Measurements from ENCODE around the gene CGA. TPM values are rescaled to one million over a fixed set of nuclear protein-coding genes. Genes with fewer than 3 reads are reported as not detected.

Gene CGA
- polyA plus RNA-seq, 1 of the 3 experiments (the other 2 are of a cell fraction) = 0.10 TPM

GRCh38 chr6:87103977-87104601 lies 9.2 kb upstream of the CGA start:
- no peaks in the 10 kb centered on the region for H4K20me1 ChIP-seq (ENCODE audit: insufficient read depth)
- no peak overlapping the region for H3K27ac ChIP-seq (ENCODE audit: low read depth in 2 of 2, low read length in 1 of 2)
- ChIA-PET POLR2A (no interaction called here), CTCF (interaction anchor here (1.4 kb wide), 1 partner anchor 25 kb away, joined by 5 read pairs; no protein-coding TSS in a partner anchor)
- peaks cover 0 to 13% of the 10 kb centered on the region in 2 experiments; a peak in 1 of 4 replicates for H3K4me1 ChIP-seq (ENCODE audit: control insufficient read depth in 1 of 2, insufficient read depth in 2 of 2, low read depth in 1 of 2, low read length in 1 of 2)
- DNase-seq = no peak
- H3K4me2 ChIP-seq = no peak overlapping the region
- H2AFZ ChIP-seq (ENCODE audit: low read depth) = no peak overlapping the region
- H3K27me3 ChIP-seq (ENCODE audit: insufficient read depth) = no peaks in the 10 kb centered on the region
- peaks cover 24% of the 10 kb centered on the region for H3F3A ChIP-seq (replicated peaks; ENCODE audit: insufficient read depth)
- TF ChIP-seq RAD21 (IDR thresholded peaks at IDR 0.05; ENCODE audit: low read length) (no peak), RXRA (IDR thresholded peaks at IDR 0.05; ENCODE audit: borderline replicate concordance, low read depth) (no peak)
- H3K79me2 ChIP-seq (ENCODE audit: insufficient read depth) = no peaks in the 10 kb centered on the region
- no peaks in the 10 kb centered on the region for H3K9me3 ChIP-seq
- H3K36me3 ChIP-seq (replicated peaks in 1 of 2; ENCODE audit: control insufficient read depth in 1 of 2, insufficient read depth in 2 of 2, low read length in 1 of 2) = no peaks in the 10 kb centered on the region
- 85% methylated on average over 4 of the region's 4 CpGs for WGBS (ENCODE audit: low lambda C conversion rate)
- H3K9me2 ChIP-seq = no peaks in the 10 kb centered on the region
- H3K9ac ChIP-seq = no peak overlapping the region
- no peak overlapping the region for H3K4me3 ChIP-seq (ENCODE audit: low read depth in 2 of 2, low read length in 1 of 2)

- ChIA-PET CTCF (interaction anchor here (1.6 kb wide), 1 partner anchor 23 kb away, joined by 4 read pairs; no protein-coding TSS in a partner anchor), POLR2A (no interaction called here)
- no peaks in the 10 kb centered on the region for H3K9me2 ChIP-seq
- DNase-seq = no peak
- H3K27ac ChIP-seq (ENCODE audit: low read depth in 2 of 2, low read length in 1 of 2) = no peak overlapping the region
- no peak overlapping the region for H3K9ac ChIP-seq
- peaks cover 0 to 13% of the 10 kb centered on the region in 2 experiments; a peak in 1 of 4 replicates for H3K4me1 ChIP-seq (ENCODE audit: control insufficient read depth in 1 of 2, insufficient read depth in 2 of 2, low read depth in 1 of 2, low read length in 1 of 2)
- H3K9me3 ChIP-seq = no peaks in the 10 kb centered on the region
- no peaks in the 10 kb centered on the region for H3K36me3 ChIP-seq (replicated peaks in 1 of 2; ENCODE audit: control insufficient read depth in 1 of 2, insufficient read depth in 2 of 2, low read length in 1 of 2)
- peaks cover 24% of the 10 kb centered on the region for H3F3A ChIP-seq (replicated peaks; ENCODE audit: insufficient read depth)
- H3K4me3 ChIP-seq (ENCODE audit: low read depth in 2 of 2, low read length in 1 of 2) = no peak overlapping the region
- H3K4me2 ChIP-seq = no peak overlapping the region
- 7% methylated on average over 1 of the region's 1 CpG for WGBS (ENCODE audit: low lambda C conversion rate)
- no peaks in the 10 kb centered on the region for H4K20me1 ChIP-seq (ENCODE audit: insufficient read depth)
- no peaks in the 10 kb centered on the region for H3K27me3 ChIP-seq (ENCODE audit: insufficient read depth)
- no peaks in the 10 kb centered on the region for H3K79me2 ChIP-seq (ENCODE audit: insufficient read depth)
- no peak overlapping the region for H2AFZ ChIP-seq (ENCODE audit: low read depth)
- TF ChIP-seq YY1 (IDR thresholded peaks at IDR 0.05; ENCODE audit: low read depth) = no peak
- no peak for TF ChIP-seq FOXM1 (IDR thresholded peaks at IDR 0.05; ENCODE audit: low read depth)
- no peak for TF ChIP-seq MXI1 (IDR thresholded peaks at IDR 0.05; ENCODE audit: low read depth, low read length)
- no peak for TF ChIP-seq EP300 (IDR thresholded peaks at IDR 0.05; ENCODE audit: borderline replicate concordance in 1 of 2, low read depth in 1 of 2, low read length in 1 of 2)
- no peak for TF ChIP-seq RFX5 (IDR thresholded peaks at IDR 0.05; ENCODE audit: low read length)
- no peak for TF ChIP-seq RAD21 (IDR thresholded peaks at IDR 0.05; ENCODE audit: low read length)
- TF ChIP-seq GABPA (IDR thresholded peaks at IDR 0.05; ENCODE audit: low read depth) = no peak
- TF ChIP-seq PBX3 (IDR thresholded peaks at IDR 0.05) = no peak
- no peak for TF ChIP-seq CTCF (IDR thresholded peaks at IDR 0.05)
- TF ChIP-seq ZBTB33 (IDR thresholded peaks at IDR 0.05; ENCODE audit: borderline replicate concordance, low read depth) = no peak
- no peak for TF ChIP-seq TCF12 (IDR thresholded peaks at IDR 0.05)
- no peak for TF ChIP-seq USF1 (IDR thresholded peaks at IDR 0.05; ENCODE audit: borderline replicate concordance, low read depth)
- no peak for TF ChIP-seq GATA2 (CRISPR knock-in tag; IDR thresholded peaks at IDR 0.05)
- no peak for TF ChIP-seq FOSL2 (IDR thresholded peaks at IDR 0.05; ENCODE audit: borderline replicate concordance, low read depth)
- TF ChIP-seq TAF1 (IDR thresholded peaks at IDR 0.05; ENCODE audit: borderline replicate concordance, low read depth, low read length) = no peak
- no peak for TF ChIP-seq IRF3 (IDR thresholded peaks at IDR 0.05; ENCODE audit: low read depth, low read length)
These were observed 7.3 kb upstream of the CGA start for GRCh38 chr6:87102151-87102621.

All from SK-N-SH (cell line).